ENCODE results near the gene CCNF. TPM values are rescaled to one million over a fixed set of nuclear protein-coding genes. Genes with fewer than 3 reads are reported as not detected.

Gene CCNF
- polyA plus RNA-seq, 3 donors, result 0.34 to 0.97 (median 0.68) TPM

DNA sequence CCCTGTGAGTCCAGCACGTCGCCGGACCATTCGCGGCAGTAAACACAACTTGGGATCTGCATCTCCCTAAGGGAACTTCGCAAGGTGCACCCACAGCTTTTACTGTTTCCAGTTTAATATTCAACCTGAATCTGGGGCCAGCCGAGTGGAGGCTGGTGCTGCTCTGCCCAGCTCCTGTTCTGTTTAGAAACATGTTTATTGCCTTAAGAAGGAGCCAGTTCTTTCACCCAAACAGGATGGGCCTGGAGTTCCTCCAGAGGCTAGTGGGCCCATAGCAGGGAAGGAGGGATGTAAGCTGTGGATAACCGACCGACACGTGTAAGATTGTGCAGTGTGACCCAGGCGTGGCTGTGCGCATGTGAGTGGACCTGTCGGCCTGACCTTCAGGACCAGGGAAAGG is 63.0 kb downstream of the CCNF start:
- H3K27me3 ChIP-seq (ENCODE audit: control insufficient read depth in 2 of 2, insufficient read depth in 2 of 2, low read length in 2 of 2), result no peaks in the 10 kb centered on the region
- TF ChIP-seq, protein P1, sequence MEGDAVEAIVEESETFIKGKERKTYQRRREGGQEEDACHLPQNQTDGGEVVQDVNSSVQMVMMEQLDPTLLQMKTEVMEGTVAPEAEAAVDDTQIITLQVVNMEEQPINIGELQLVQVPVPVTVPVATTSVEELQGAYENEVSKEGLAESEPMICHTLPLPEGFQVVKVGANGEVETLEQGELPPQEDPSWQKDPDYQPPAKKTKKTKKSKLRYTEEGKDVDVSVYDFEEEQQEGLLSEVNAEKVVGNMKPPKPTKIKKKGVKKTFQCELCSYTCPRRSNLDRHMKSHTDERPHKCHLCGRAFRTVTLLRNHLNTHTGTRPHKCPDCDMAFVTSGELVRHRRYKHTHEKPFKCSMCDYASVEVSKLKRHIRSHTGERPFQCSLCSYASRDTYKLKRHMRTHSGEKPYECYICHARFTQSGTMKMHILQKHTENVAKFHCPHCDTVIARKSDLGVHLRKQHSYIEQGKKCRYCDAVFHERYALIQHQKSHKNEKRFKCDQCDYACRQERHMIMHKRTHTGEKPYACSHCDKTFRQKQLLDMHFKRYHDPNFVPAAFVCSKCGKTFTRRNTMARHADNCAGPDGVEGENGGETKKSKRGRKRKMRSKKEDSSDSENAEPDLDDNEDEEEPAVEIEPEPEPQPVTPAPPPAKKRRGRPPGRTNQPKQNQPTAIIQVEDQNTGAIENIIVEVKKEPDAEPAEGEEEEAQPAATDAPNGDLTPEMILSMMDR (IDR thresholded peaks at IDR 0.05), result no peak
- peaks cover 29% of the 10 kb centered on the region for H3K79me2 ChIP-seq (ENCODE audit: insufficient read depth, low read length)
- H3K9me3 ChIP-seq (replicated peaks in 1 of 2; ENCODE audit: control insufficient read depth in 1 of 2, insufficient read depth in 1 of 2, low read length in 2 of 2), result no peaks in the 10 kb centered on the region
- peaks cover 14% of the 10 kb centered on the region for H3K4me1 Mint-ChIP-seq
- peaks cover 0 to 5% (median 2%) of the 10 kb centered on the region in 7 donors for H3K9me3 Mint-ChIP-seq
- WGBS (ENCODE audit: insufficient coverage), result 97% methylated on average over 12 of the region's 13 CpGs
- peaks cover 17 to 21% of the 10 kb centered on the region in 2 donors for H3K4me1 ChIP-seq (ENCODE audit: control insufficient read depth in 1 of 2, insufficient read depth in 2 of 2, low read length in 2 of 2)
- DNase-seq, result no peak
- H3K4me3 Mint-ChIP-seq, result no peak overlapping the region
- H3K27ac Mint-ChIP-seq, result peak overlapping the region in 1 of 7 donors; percentile 56
- peaks cover 15 to 27% of the 10 kb centered on the region in 2 donors for H3K36me3 ChIP-seq (replicated peaks in 1 of 2; ENCODE audit: control insufficient read depth in 1 of 2, insufficient read depth in 2 of 2, low read length in 2 of 2)
- H4K20me1 ChIP-seq (ENCODE audit: insufficient read depth, low read length), result no peaks in the 10 kb centered on the region
- H3K36me3 Mint-ChIP-seq, result peaks cover 24 to 25% of the 10 kb centered on the region in 2 donors
- no peak overlapping the region for H3K9ac ChIP-seq (ENCODE audit: insufficient read depth, low read length, poor library complexity, severe bottlenecking)
- H3K4me2 ChIP-seq (replicated peaks; ENCODE audit: extremely low read depth, low read length, poor library complexity, severe bottlenecking), result no peak overlapping the region
- no peak overlapping the region for H2AFZ ChIP-seq (ENCODE audit: insufficient read depth, low read depth, low read length, poor library complexity, severe bottlenecking)
- intact Hi-C loops (cut with micrococcal nuclease), result no loop called here
- no peak overlapping the region for H3K27ac ChIP-seq (ENCODE audit: low read depth in 1 of 2, low read length in 2 of 2)
- H3K4me3 ChIP-seq (replicated peaks in 1 of 3; ENCODE audit: low read depth in 2 of 3, low read length in 3 of 3), result no peak overlapping the region
- peaks cover 2% of the 10 kb centered on the region in 3 donors for H3K27me3 Mint-ChIP-seq (ENCODE audit: low read depth in 3 of 3)

DNA sequence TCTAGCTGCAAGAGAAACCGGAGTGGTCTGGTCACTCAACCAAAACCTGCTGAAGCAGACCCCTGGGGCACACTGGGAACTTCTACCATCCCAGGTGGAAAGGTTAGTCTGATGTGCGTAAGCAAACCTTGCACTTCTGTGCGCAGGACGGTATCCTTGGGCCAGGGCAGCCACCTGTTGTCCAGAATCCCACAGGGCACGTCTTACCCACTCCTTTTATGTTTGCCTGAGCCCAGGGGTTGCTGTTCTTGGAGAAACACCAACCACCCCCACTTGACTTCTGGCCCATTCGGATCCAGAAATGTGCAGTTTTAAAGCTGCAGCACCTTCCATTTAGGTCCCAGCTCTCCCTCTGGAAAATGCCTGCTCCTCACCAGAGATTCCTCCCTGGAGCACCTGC is 64.4 kb downstream of the CCNF start:
- Mint-ChIP-seq H3K36me3 (peaks cover 32 to 37% of the 10 kb centered on the region in 2 donors), H3K4me1 (peaks cover 4% of the 10 kb centered on the region), H3K27ac (peak overlapping the region in 1 of 7 donors; percentile 46), H3K27me3 (ENCODE audit: low read depth in 3 of 3) (no peaks in the 10 kb centered on the region), H3K9me3 (peaks cover 0 to 5% (median 2%) of the 10 kb centered on the region in 7 donors), H3K4me3 (no peak overlapping the region)
- Histone ChIP-seq H3K9me3 (replicated peaks in 1 of 2; ENCODE audit: control insufficient read depth in 1 of 2, insufficient read depth in 1 of 2, low read length in 2 of 2) (no peaks in the 10 kb centered on the region), H3K79me2 (ENCODE audit: insufficient read depth, low read length) (peaks cover 25% of the 10 kb centered on the region), H3K4me1 (ENCODE audit: control insufficient read depth in 1 of 2, insufficient read depth in 2 of 2, low read length in 2 of 2) (peaks cover 5 to 8% of the 10 kb centered on the region in 2 donors), H3K36me3 (replicated peaks in 1 of 2; ENCODE audit: control insufficient read depth in 1 of 2, insufficient read depth in 2 of 2, low read length in 2 of 2) (peaks cover 20 to 39% of the 10 kb centered on the region in 2 donors), H4K20me1 (ENCODE audit: insufficient read depth, low read length) (no peaks in the 10 kb centered on the region), H3K4me3 (replicated peaks in 1 of 3; ENCODE audit: low read depth in 2 of 3, low read length in 3 of 3) (no peak overlapping the region), H3K4me2 (replicated peaks; ENCODE audit: extremely low read depth, low read length, poor library complexity, severe bottlenecking) (no peak overlapping the region), H3K9ac (ENCODE audit: insufficient read depth, low read length, poor library complexity, severe bottlenecking) (no peak overlapping the region), H3K27me3 (ENCODE audit: control insufficient read depth in 2 of 2, insufficient read depth in 2 of 2, low read length in 2 of 2) (no peaks in the 10 kb centered on the region), H3K27ac (ENCODE audit: low read depth in 1 of 2, low read length in 2 of 2) (peak overlapping the region in 1 of 2 donors; percentile 18), H2AFZ (ENCODE audit: insufficient read depth, low read depth, low read length, poor library complexity, severe bottlenecking) (no peak overlapping the region)
- no peak for DNase-seq
- 99% methylated on average over 6 of the region's 6 CpGs for WGBS (ENCODE audit: insufficient coverage)
- intact Hi-C loops (cut with micrococcal nuclease), result no loop called here
- TF ChIP-seq, protein P1 (IDR thresholded peaks at IDR 0.05), result no peak

Data from CD14-positive monocyte (primary cell).